Karpas-422 (cell line): ENCODE data around the gene DNAJB1. TPM values are rescaled to one million over a fixed set of nuclear protein-coding genes. Genes with fewer than 3 reads are reported as not detected.

Experiments
- DNase-seq: peaks from one replicate; pipeline ENCODE4 v3.0.0-alpha.2; 2015
- H2AFZ ChIP-seq: fragments of 200-600 bp; sonication (generic); 2 replicates; pipeline ENCODE4 v1.6.1; 2014; ENCODE audit warnings: antibody characterized with exemption, low read length, mixed read lengths
- H3K27ac ChIP-seq: fragments of 200-600 bp; sonication (generic); 2 replicates; pipeline ENCODE4 v1.5.1; 2014; ENCODE audit warnings: mild to moderate bottlenecking, low read length, moderate library complexity
- H3K27me3 ChIP-seq: fragments of 200-600 bp; sonication (generic); 2 replicates; pipeline ENCODE4 v1.6.1; 2014; ENCODE audit warnings: low read length, mixed read lengths
- H3K36me3 ChIP-seq: fragments of 200-600 bp; sonication (generic); 2 replicates; pipeline ENCODE4 v1.6.1; 2014; ENCODE audit warnings: low read length, mixed read lengths; ENCODE audit not compliant: insufficient read depth
- H3K4me1 ChIP-seq: fragments of 200-600 bp; sonication (generic); 2 replicates; pipeline ENCODE4 v1.6.1; 2014; ENCODE audit warnings: mild to moderate bottlenecking, low read length, mixed read lengths
- H3K4me2 ChIP-seq: fragments of 200-600 bp; sonication (generic); 2 replicates; pipeline ENCODE4 v1.6.1; 2014; ENCODE audit warnings: low read length, low read depth, mild to moderate bottlenecking; ENCODE audit not compliant: poor library complexity, severe bottlenecking
- H3K4me3 ChIP-seq: fragments of 200-600 bp; sonication (generic); 2 replicates; pipeline ENCODE4 v1.5.1; 2014; ENCODE audit warnings: mild to moderate bottlenecking, antibody characterized with exemption, low read length, mixed read lengths
- H3K79me2 ChIP-seq: fragments of 200-600 bp; sonication (generic); 2 replicates; pipeline ENCODE4 v1.6.1; 2014; ENCODE audit warnings: mild to moderate bottlenecking, low read length, mixed read lengths
- H3K9ac ChIP-seq: fragments of 200-600 bp; sonication (generic); 2 replicates; pipeline ENCODE4 v1.6.0; 2014; ENCODE audit warnings: low read length
- H3K9me2 ChIP-seq: fragments of 200-600 bp; sonication (generic), shearing (Covaris generic); replicated peaks from 2 replicates; pipeline ENCODE4 v1.6.0; 2014; ENCODE audit warnings: mild to moderate bottlenecking, low read length, moderate library complexity; ENCODE audit not compliant: insufficient read depth
- H3K9me3 ChIP-seq: fragments of 300-700, 200-600 bp; sonication (generic); 2 replicates; pipeline ENCODE4 v1.6.1; 2014; ENCODE audit warnings: low read length, mixed read lengths
- H4K20me1 ChIP-seq: fragments of 200-600 bp; sonication (generic); 2 replicates; pipeline ENCODE4 v1.6.1; 2014; ENCODE audit warnings: mild to moderate bottlenecking, antibody characterized with exemption, low read length, low read depth; ENCODE audit not compliant: insufficient read depth
- total RNA-seq: library from RNA; depleted of rRNA; stranded (reverse); fragments of >200 nt; shearing (Covaris generic); gene quantifications from 2 replicates; pipeline ENCODE4 v1.2.3, GENCODE V29; 2014; ENCODE audit warnings: low replicate concordance

Gene DNAJB1
- total RNA-seq, 1 experiment from 2014 or later = 39.7 TPM

- no peaks in the 10 kb centered on the region for H3K27me3 ChIP-seq
- no peaks in the 10 kb centered on the region for H3K9me3 ChIP-seq
- DNase-seq = peak; percentile 90
- H3K27ac ChIP-seq = no peak overlapping the region
- peak overlapping the region; percentile 56 for H3K4me2 ChIP-seq
- no peak overlapping the region for H2AFZ ChIP-seq
- no peaks in the 10 kb centered on the region for H3K36me3 ChIP-seq
- H3K4me1 ChIP-seq = peaks cover 8% of the 10 kb centered on the region
- no peaks in the 10 kb centered on the region for H3K9me2 ChIP-seq
- H3K9ac ChIP-seq = no peak overlapping the region
- H3K79me2 ChIP-seq = peaks cover 62% of the 10 kb centered on the region
- peaks cover 14% of the 10 kb centered on the region; the same call in 1 of the 2 replicates for H4K20me1 ChIP-seq
- H3K4me3 ChIP-seq = peak overlapping the region; percentile 40; the same call in 1 of the 2 replicates
Observed at GRCh38 chr19:14536926-14537692, 18.9 kb upstream of the DNAJB1 start.

GRCh38 chr19:14533450-14533849, 15.3 kb upstream of the DNAJB1 start:
- Histone ChIP-seq H3K79me2 (peaks cover 63% of the 10 kb centered on the region), H3K27ac (no peak overlapping the region), H2AFZ (no peak overlapping the region), H3K4me1 (peaks cover 25% of the 10 kb centered on the region), H3K9me3 (no peaks in the 10 kb centered on the region), H3K4me2 (no peak overlapping the region), H3K27me3 (no peaks in the 10 kb centered on the region), H3K9me2 (no peaks in the 10 kb centered on the region), H4K20me1 (peaks cover 14% of the 10 kb centered on the region; the same call in 1 of the 2 replicates), H3K36me3 (no peaks in the 10 kb centered on the region), H3K9ac (no peak overlapping the region), H3K4me3 (no peak overlapping the region)
- no peak for DNase-seq

GRCh38 chr19:14530506-14530905, 12.3 kb upstream of the DNAJB1 start:
- Histone ChIP-seq H3K27me3 (no peaks in the 10 kb centered on the region), H3K27ac (peak overlapping the region; percentile 72), H4K20me1 (no peaks in the 10 kb centered on the region), H3K9me3 (no peaks in the 10 kb centered on the region), H3K4me3 (peak overlapping the region; percentile 91), H3K9me2 (no peaks in the 10 kb centered on the region), H3K79me2 (peaks cover 48% of the 10 kb centered on the region), H3K36me3 (no peaks in the 10 kb centered on the region), H3K4me1 (peaks cover 20% of the 10 kb centered on the region), H3K4me2 (peak overlapping the region; percentile 92), H3K9ac (peak overlapping the region; percentile 84), H2AFZ (no peak overlapping the region)
- DNase-seq = peak; percentile 62

GRCh38 chr19:14530005-14530348, 11.8 kb upstream of the DNAJB1 start:
- Histone ChIP-seq H3K9me2 (no peaks in the 10 kb centered on the region), H2AFZ (peak overlapping the region; percentile 50; the same call in 1 of the 2 replicates), H3K4me3 (peak overlapping the region; percentile 91), H3K9me3 (no peaks in the 10 kb centered on the region), H3K9ac (peak overlapping the region; percentile 84), H3K27me3 (no peaks in the 10 kb centered on the region), H3K4me2 (peak overlapping the region; percentile 92), H3K36me3 (no peaks in the 10 kb centered on the region), H3K79me2 (peaks cover 48% of the 10 kb centered on the region), H4K20me1 (no peaks in the 10 kb centered on the region), H3K27ac (peak overlapping the region; percentile 72), H3K4me1 (peaks cover 20% of the 10 kb centered on the region)
- DNase-seq = peak; percentile 72

- H3K79me2 ChIP-seq = peaks cover 43% of the 10 kb centered on the region
- peak within 1 kb of the TSS; percentile 84 for H2AFZ ChIP-seq
- H3K27me3 ChIP-seq = no peaks in the 10 kb centered on the region
- no peaks in the 10 kb centered on the region for H3K9me3 ChIP-seq
- peak within 1 kb of the TSS; percentile 91 for H3K4me3 ChIP-seq
- H4K20me1 ChIP-seq = no peaks in the 10 kb centered on the region
- peak within 1 kb of the TSS; percentile 72 for H3K27ac ChIP-seq
- no peaks in the 10 kb centered on the region for H3K36me3 ChIP-seq
- H3K9me2 ChIP-seq = no peaks in the 10 kb centered on the region
- peaks cover 20% of the 10 kb centered on the region for H3K4me1 ChIP-seq
- peak; percentile 100 for DNase-seq
- peak within 1 kb of the TSS; percentile 92 for H3K4me2 ChIP-seq
- H3K9ac ChIP-seq = peak within 1 kb of the TSS; percentile 84
Observed at GRCh38 chr19:14529254-14530004, 11.2 kb upstream of the DNAJB1 start, which contains the start of gene TECR. Gene TECR (plus strand): TSS chr19:14529594. CDS start chr19:14529697, 103 bp downstream.

GRCh38 chr19:14528419-14529253, 10.4 kb upstream of the DNAJB1 start:
- H2AFZ ChIP-seq = peak overlapping the region; percentile 84
- H3K4me1 ChIP-seq = peaks cover 20% of the 10 kb centered on the region
- peaks cover 40% of the 10 kb centered on the region for H3K79me2 ChIP-seq
- no peaks in the 10 kb centered on the region for H4K20me1 ChIP-seq
- DNase-seq = no peak
- H3K4me2 ChIP-seq = peak overlapping the region; percentile 78
- no peaks in the 10 kb centered on the region for H3K9me3 ChIP-seq
- H3K27me3 ChIP-seq = no peaks in the 10 kb centered on the region
- no peak overlapping the region for H3K27ac ChIP-seq
- peak overlapping the region; percentile 68 for H3K9ac ChIP-seq
- H3K9me2 ChIP-seq = no peaks in the 10 kb centered on the region
- H3K36me3 ChIP-seq = no peaks in the 10 kb centered on the region
- H3K4me3 ChIP-seq = peak overlapping the region; percentile 69

GRCh38 chr19:14526423-14526822, 8.2 kb upstream of the DNAJB1 start:
- no peaks in the 10 kb centered on the region for H3K36me3 ChIP-seq
- no peaks in the 10 kb centered on the region for H3K9me2 ChIP-seq
- H3K4me1 ChIP-seq = peaks cover 20% of the 10 kb centered on the region
- no peaks in the 10 kb centered on the region for H4K20me1 ChIP-seq
- no peak overlapping the region for H3K27ac ChIP-seq
- H3K4me3 ChIP-seq = no peak overlapping the region
- H3K9me3 ChIP-seq = no peaks in the 10 kb centered on the region
- H3K9ac ChIP-seq = no peak overlapping the region
- DNase-seq = no peak
- H3K4me2 ChIP-seq = no peak overlapping the region
- peaks cover 18% of the 10 kb centered on the region for H3K79me2 ChIP-seq
- no peak overlapping the region for H2AFZ ChIP-seq
- H3K27me3 ChIP-seq = no peaks in the 10 kb centered on the region
